GM19043 (cell line): Measurements from ENCODE around the gene SLC17A9.

Source experiments
- ATAC-seq: cut with Tn5 transposase; IDR thresholded peaks from one replicate; pipeline ENCODE4 v1.9.1; 2021; ENCODE audit warnings: low read depth; ENCODE audit not compliant: unreplicated experiment

The SLC17A9 gene

DNA sequence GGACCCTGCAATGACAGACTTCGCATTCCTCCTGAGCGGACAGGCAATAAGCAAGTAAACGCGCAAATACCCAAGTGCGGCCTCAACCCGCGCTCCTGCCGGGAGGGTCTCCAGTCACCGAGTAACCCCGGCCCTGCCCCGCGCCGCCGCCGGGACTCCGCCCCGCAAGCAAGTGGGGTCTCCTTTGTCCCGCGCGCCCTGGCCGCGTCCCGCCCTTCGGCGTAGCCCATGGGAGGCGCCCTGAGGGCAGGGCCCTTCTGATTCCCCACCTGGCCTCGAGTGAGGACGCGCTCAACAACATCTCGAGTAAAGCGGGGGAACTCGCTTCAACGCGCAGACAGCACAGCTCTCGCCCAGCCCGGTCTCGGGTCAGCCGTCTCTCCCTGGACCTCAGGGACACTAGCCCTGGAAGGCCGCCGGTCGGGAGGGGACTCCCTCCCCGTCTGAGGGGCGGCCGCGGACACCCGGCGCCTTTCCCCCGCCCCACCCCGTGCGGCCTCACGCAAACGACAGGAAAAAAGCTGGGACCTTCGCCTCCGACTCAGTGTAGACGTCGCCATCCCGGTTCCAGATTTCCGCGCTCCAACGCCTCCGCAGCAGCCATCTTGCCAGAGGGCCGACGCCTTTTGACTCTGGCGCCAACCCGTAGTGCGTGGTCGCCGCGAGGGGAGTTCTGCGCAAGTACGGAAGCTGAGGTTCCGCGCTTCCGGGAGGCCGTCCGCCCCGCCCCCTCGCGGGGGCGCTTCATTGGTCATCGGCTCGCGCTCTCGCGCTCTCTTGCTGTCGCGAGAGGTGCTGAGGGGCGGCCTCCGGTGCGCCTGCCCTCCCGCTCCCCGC is 15.0 kb upstream of the SLC17A9 start:
- ATAC-seq: peak; percentile 79

DNA sequence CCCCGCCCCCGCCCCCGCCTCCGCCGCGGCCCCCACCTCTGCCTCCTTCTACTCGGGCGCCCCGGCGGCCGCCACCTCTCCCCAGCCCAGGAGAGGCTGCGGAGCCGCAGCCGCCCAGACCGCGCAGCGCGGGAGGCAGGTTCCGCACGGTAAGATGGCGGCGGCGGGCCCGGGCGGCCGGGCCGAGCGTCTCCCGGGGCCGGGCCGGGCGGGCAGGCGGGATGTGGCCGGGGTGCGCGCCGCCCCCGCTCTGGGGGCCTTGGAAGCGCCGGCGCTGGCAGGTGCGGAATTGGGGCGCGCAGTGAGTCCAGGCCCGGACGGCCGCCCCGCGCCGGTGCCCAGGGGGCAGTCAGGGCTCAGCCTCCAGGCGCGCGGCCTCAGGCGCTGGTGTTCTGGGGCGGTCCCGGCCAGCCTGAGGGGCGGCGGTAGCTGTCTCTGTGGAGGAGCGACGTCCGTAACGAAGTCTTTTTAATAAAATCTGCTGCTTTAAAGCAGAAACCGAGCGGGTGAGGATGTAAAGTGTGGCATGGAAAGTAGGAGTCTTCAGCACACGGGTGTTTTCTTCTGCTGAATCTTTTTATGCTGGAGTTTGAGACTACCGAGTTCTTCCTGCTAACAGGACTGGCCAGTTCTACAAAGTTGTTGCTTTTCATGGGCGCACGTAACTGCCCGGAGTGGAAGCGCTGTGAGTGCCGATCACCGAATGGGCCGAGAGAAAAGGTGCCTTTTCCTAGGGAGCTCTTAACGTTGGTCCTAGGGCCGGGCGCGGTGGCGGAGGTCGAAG is 14.2 kb upstream of the SLC17A9 start, which contains the start of gene GID8:
TSS of gene GID8 (plus strand) at position 43 of the 784 bp plus-strand sequence. CDS start 3,356 bp downstream, outside the sequence.
- peak; percentile 28 for ATAC-seq

DNA sequence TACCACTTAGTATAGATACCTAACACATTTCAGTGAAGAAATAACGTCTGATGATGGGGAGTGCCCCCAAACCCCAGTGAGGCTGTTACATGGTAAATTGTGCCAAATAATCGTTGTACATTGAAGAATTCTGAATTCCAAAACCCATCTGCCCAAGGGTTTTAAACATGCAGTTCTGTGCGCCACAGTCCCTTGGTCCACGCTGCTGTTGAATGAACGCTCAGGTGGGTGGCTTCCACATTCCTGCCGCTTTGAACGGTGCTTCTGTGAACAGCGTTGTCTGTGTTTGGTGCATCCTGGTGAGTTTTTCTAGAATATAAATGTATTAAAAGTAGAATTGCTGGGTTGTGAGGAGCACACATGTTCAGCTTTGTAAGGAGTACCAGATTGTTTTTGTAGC is 11.6 kb upstream of the SLC17A9 start:
- ATAC-seq: no peak

DNA sequence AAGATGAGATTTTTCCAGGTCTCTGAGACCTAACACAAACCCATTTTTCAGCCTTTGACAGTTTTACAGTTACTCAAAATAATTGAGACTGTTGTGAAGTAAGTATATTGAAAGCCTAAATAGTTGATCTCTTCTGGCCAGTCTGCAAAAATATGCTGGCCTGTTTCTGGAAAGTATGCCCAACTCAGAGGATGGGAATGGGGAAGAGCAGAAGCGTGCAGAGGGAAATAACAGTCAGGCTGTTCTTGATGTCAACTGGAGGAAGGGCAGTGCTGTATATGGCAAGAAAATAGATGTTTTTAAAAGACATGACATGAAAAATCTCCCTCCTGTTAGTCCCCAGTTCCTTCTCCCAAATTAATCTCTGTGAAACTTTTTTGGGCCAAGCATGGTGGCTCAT is 10.7 kb upstream of the SLC17A9 start:
- ATAC-seq: no peak

DNA sequence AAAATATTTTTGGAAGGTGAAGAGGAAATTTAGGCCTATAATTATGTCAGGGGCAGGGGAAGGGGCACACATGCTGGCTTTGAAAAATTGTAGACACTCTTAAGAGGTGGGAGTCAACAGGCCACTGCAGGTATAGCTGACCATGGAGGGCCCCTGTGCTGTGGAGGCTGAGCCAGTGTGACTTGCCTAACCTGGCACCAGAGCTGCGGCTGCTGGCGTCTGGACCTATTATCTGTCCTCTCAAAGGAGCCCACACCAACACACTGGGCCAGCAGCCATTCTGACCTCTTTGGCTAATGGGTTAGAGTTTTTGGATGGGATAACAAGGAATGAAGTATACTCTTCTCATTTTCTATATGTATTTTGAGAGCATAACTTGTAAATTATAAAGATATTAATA is 10.1 kb upstream of the SLC17A9 start:
- no peak for ATAC-seq

DNA sequence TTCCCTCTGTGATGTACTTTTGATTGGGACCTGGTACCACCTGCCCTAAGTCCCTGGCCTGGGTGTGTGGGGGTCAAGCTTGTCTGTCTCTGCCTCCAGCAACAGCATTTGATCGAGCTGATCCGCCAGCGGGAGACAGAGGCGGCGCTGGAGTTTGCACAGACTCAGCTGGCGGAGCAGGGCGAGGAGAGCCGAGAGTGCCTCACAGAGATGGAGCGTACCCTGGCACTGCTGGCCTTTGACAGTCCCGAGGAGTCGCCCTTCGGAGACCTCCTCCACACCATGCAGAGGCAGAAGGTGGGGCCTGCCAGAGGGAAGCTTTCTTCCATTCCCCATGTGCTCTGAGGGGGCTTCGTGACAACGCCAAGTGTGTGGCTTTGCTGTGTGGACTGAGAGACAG is 9.1 kb upstream of the SLC17A9 start:
- no peak for ATAC-seq

DNA sequence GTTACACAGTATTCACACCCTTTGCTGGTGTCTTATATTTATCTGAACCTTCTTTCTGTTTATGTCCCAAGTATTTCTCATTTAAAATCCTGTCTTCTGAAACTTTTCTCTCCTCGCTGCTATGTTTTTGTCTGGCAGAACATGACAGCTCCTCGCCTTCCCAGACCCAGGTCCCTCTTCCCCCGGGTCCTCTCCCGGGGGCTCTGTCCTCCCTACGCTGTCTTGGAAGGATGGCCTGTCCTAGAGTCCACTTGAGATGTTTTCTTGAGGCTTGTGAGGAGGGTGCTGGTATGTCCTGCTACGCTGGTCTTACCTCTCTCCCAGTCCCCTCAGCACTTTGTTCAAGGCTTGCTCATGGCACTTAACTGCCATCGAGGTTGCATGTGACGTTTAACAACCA is 8.3 kb upstream of the SLC17A9 start:
- ATAC-seq: no peak

DNA sequence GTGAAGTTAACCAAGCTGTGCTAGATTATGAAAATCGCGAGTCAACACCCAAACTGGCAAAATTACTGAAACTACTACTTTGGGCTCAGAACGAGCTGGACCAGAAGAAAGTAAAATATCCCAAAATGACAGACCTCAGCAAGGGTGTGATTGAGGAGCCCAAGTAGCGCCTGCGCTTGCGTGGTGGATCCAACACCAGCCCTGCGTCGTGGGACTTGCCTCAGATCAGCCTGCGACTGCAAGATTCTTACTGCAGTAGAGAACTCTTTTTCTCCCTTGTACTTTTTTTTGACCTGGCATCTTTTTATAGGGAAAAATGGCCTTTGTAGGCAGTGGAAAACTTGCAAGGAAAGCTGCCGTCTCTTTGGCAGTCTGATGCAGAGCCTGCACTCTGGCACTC is 7.8 kb upstream of the SLC17A9 start:
- ATAC-seq: no peak

DNA sequence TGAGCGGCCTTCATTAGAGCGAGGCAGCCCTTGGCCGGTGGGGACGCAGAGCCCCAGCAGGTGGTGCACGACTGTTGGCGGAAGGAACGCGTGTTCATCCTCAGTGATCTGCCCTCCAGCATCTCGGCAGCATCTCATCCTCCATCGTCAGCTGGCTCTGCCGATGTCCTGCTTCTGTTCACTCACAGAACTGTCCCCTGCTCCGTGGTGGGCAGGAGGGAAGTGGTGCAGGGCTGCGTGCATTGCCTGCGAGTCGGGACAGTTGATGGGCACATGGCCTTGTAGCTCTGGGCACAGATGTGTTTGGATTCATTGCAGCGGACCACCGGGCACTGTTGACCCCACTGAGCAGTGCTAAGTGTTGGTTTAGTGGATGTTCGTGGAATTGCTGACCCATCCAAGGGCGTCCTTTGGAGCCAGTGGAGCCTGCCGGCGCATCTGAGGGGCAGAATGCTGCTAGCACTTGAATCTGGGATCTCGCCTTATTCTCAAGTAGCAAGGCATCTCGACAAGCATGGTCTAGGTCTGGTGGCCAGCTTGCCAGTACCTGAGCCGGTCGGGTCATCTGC is 6.7 kb upstream of the SLC17A9 start:
- no peak for ATAC-seq

DNA sequence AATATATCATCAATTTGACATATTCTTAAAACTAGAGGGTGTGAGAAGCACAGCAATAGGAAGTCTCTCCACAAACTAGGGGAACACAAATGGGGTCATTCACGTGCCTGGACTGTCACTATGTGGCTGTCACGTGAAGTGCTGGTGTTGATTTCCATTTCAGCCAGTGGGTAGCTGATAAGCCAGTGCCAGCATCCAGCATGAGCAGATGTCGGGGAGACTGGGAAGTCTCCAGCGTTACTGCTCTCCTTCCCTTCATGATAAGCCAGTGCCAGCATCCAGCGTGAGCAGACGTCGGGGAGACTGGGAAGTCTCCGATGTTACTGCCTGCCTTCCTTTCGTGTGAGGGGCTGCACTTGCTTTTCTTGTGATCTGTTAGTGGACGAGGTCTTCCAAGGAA is 5.6 kb upstream of the SLC17A9 start:
- no peak for ATAC-seq

DNA sequence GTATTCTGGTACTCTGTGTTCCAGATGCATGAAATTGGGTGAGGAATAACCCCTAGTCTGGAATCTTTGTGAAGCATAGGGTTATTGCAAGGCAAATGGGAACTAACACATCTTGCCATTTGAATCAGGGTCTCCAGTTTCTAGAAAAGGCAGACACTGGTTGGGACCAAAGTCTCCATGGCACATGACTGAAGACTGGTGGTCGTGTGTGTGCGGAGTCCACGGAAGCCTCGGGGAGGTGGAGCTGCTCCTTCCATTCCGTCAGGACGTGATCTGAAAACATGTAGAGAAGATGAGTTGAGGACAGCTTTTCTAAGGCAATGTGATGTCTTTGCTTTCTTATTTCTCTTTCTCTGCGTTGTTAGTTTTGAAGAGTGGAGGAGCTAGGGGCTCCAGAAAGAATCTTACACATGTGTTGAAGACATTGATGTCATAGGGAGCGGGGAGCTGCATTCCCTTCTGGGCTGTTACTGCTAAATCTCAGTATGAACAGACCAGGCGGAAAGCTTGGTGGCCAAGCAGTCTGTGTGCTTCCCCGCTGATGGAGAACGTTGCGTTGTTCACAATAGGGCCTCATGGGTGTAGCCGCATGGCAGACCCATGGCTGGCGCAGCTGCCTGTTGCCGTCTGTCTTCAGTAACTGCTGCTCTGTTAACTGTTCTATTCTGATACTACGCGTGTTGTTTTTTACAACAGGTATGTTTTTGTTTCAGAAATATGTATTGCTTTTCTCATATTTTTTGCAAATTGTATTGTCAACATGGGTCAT is 4.8 kb upstream of the SLC17A9 start:
- ATAC-seq: no peak

DNA sequence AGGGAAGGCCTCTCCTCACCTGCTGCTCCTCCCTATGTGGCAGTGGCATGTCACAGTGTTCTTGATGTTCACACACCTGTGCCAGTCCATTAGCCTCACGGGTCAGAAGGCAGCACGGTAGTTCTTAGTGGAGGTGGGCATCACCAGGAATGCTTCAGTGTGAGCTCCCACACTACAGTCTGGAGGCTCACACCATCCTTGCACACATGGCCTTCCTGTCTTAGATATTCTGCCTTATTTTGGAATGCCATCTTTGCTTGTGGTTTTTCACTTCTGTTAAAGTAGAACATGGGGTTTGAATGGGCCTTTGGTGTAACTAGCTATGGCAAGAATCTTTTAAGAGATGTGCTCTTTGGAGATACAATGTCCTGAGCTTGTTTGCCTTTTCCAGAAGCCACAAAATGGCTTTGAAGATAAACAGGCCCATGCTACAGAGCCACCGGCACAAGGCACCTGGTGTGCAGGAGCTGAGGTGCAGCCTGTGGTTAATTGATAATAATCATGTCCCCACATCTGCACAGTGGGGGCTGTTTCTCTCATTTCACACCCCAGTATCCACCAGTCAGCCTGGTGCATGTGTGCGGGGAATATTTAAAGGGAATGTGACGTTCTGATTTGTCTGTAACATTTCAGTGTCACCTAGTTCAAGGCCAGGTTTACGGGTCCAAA is 3.2 kb upstream of the SLC17A9 start:
- no peak for ATAC-seq

DNA sequence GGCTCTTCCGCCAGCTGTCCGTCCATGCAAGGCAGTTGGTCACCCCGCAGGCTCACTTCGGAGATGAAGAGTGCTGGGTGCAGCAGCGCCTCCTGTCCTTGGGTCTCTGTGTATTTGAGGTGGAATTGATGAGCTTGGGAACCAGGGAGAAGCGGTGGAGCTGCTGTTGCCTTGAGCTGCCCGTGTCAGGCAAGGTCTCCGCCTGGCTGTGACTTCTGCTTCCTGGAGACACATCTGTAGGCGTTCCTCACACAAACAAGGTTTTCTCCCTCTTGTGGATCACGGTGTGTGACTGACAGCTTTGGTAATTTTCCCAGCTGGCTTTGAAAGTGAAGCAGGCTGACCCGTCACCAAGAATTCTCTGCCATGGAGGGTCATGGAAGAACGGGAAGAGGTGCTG is 2.5 kb upstream of the SLC17A9 start:
- ATAC-seq: no peak

DNA sequence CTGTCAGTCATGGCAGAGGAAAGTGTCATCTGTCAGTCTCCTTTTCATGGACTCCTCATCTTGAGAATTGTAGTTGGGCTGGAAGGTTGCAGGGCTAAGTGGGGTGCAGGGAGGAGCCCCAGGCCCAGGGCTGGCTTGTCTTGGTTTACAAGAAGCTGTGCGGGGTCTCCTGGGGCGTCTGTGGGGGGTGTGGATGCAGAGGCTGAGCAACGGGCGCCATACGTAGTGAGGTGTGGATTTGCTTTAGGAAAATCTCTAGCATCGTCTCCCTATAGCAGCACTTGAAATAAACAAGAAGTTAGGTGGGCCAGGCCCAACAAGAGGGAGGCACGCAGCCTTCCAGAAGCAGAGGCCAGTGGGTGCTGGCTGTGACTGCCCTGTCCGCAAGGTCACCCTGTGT is 1.8 kb upstream of the SLC17A9 start:
- no peak for ATAC-seq

DNA sequence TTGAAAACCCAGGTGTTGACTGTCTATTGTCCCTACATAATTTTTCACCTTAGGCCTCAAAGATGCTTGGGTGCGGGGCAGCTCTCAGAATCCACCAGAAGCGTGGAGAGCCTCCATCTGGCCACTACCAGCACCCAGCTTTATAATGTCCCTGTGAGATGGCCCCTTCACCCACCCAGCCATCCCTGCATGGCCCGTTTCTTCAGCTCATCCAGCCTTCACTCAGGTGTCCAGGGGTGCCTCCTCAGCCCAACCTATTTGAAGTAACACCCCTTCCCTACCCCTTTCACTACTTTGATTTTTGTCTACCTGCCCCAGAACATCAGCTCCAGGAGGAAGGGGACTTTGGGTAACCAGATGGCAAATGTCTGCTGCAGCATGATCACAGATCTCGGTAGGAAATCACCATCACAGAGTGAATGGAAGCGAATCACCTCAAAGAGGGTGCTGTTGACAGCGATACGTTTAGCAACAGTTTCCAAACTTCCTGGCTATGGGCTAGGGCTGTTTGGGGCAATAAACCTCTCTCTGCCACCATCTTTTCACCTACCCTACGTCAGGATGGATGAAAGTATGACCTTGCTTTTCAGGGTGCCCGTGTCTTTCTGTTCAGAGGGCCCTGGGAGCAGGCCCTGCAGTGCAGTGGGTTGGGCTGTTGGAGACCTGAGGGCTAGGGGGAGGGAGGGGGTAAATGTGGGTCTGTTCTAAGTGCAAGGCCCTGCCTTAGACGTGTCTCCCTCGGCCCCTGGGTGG is 1.2 kb upstream of the SLC17A9 start:
- no peak for ATAC-seq

DNA sequence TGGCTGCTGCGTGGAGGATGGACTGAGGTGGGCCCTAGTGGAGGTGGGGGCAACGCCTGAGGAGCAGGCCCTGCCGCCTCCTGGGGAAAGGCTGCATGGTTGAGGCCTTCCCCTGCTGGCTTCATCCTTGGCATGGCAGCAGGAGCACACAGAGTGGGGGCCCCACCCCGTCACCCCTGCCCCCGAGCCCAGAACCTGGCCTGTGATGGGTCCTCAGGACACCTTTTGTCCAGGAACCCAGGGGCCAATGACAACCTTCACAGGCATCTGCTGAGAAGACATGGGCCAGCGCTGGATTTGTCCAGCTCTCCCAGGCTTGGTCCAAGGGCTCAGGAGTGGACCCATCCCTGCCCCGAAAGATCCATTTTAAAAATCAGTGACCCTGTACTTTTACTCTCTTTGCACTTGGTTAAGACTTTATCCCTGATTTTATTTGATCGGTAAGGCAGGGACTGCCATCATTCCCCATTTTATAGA is 575 bp upstream of the SLC17A9 start:
- ATAC-seq: no peak

DNA sequence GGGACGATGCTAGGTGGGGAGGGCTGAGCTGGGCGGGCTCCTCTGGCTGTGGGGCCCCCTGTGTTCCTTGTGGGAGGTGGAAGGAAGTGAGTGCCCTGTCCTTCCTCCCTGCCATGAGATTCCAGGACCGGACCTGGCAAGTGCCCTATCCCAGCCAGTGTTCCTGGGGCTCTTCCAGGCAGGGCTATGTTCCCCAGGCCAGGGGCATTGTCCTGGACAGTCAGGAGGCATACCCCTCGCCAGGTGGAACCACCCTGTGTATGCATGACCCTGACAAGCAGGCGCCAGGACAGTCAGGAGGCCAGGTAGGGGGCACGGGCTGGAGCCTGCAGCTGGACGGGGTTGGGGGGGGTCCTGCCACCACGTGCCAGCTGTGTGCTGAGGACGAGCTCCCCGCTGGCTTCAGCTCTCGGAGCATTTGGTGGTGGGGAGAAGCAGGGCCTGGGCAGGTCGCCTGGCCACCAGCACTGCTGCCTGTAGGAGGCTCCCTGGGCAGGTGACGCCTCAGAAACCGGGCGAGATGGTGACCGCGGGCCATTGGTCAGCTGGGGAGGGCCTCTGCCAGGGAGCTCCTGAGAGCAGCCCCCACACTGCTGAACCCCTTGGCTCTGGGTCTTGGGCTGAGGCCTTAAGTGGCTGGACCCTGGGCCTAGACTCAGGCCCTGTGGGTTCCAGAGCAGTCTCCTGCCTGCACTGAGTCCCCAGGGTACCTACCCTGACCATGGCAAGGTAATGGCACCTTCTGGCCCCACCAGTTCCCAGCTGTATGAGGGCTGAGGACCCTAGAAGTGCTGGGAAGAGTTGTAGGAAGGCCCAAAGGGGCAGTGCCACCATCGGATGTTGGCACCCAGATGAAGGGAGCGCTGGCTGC is 694 bp downstream of the SLC17A9 start:
- ATAC-seq: no peak
